Loucy (cell line): ENCODE data around the gene PTPRK.

ENCODE experiments used
- CTCF ChIP-seq: fragments of 200-600 bp; sonication (generic); conservative IDR thresholded peaks from 2 replicates; pipeline ENCODE4 v1.5.1; 2014; ENCODE audit warnings: mild to moderate bottlenecking, antibody characterized with exemption, low read length
- EZH2phosphoT487 ChIP-seq: fragments of 200-600 bp; IDR thresholded peaks from 2 replicates; pipeline ENCODE4 v1.6.1; 2018; ENCODE audit warnings: antibody characterized with exemption, mild to moderate bottlenecking, moderate library complexity, borderline replicate concordance

GRCh38 chr6:128017288-128017687 lies 503.1 kb downstream of the PTPRK start:
- TF ChIP-seq CTCF (no peak), EZH2phosphoT487 (no peak)
